GM23338 (cell line): Measurements from ENCODE around the gene MLLT10. TPM values are rescaled to one million over a fixed set of nuclear protein-coding genes. Genes with fewer than 3 reads are reported as not detected.

ENCODE experiments used
- ATAC-seq: fragments of 200-7000 bp; cut with Tn5 transposase; 3 replicates; pipeline ENCODE4 v1.9.1; 2020
- DNase-seq: peaks from one replicate; pipeline ENCODE4 v3.0.0-alpha.2; 2015; ENCODE audit warnings: low spot score
- H2AFZ ChIP-seq: fragments of 200-600 bp; sonication (generic); 2 replicates; pipeline ENCODE4 v1.8.0; 2016; ENCODE audit warnings: antibody characterized with exemption, mild to moderate bottlenecking, moderate library complexity
- H3F3A ChIP-seq: fragments of 200-600 bp; sonication (generic); replicated peaks from 2 replicates; pipeline ENCODE4 v1.8.0; 2017; ENCODE audit warnings: antibody characterized with exemption, mixed run types, low read depth
- H3K27ac ChIP-seq: fragments of 200-600 bp; sonication (generic); 2 replicates; pipeline ENCODE4 v1.6.1; 2016; ENCODE audit warnings: low read depth
- H3K27me3 ChIP-seq: fragments of 200-600 bp; sonication (generic); 2 replicates; pipeline ENCODE4 v1.8.0; 2016; ENCODE audit warnings: mild to moderate bottlenecking, mixed run types, moderate library complexity; ENCODE audit not compliant: insufficient read depth
- H3K36me3 ChIP-seq: fragments of 200-600 bp; sonication (generic); 2 replicates; pipeline ENCODE4 v1.8.0; 2016; ENCODE audit warnings: mild to moderate bottlenecking; ENCODE audit not compliant: insufficient read depth
- H3K4me1 ChIP-seq: fragments of 200-600 bp; sonication (generic); 2 replicates; pipeline ENCODE4 v1.8.0; 2016; ENCODE audit warnings: mild to moderate bottlenecking, moderate library complexity; ENCODE audit not compliant: insufficient read depth
- H3K4me2 ChIP-seq: fragments of 200-600 bp; sonication (generic); 2 replicates; pipeline ENCODE4 v1.7.1; 2017; ENCODE audit warnings: mixed run types
- H3K4me3 ChIP-seq: fragments of 200-600 bp; sonication (generic); 2 replicates; pipeline ENCODE4 v1.6.1; 2016; ENCODE audit warnings: mixed run types
- H3K79me2 ChIP-seq: fragments of 200-600 bp; sonication (generic); replicated peaks from 2 replicates; pipeline ENCODE4 v1.8.0; 2017; ENCODE audit warnings: mild to moderate bottlenecking; ENCODE audit not compliant: insufficient read depth
- H3K9me2 ChIP-seq: fragments of 200-600 bp; sonication (generic); 2 replicates; pipeline ENCODE4 v1.8.0; 2017; ENCODE audit not compliant: insufficient read depth
- H4K20me1 ChIP-seq: fragments of 200-600 bp; sonication (generic); replicated peaks from 2 replicates; pipeline ENCODE4 v1.8.0; 2017; ENCODE audit warnings: mild to moderate bottlenecking; ENCODE audit not compliant: insufficient read depth
- H3K27ac Mint-ChIP-seq: 2 replicates; pipeline ENCODE4 v1.8.0; 2020; ENCODE audit warnings: inconsistent platforms, mild to moderate bottlenecking, moderate library complexity, mixed read lengths
- H3K27me3 Mint-ChIP-seq: 3 replicates; pipeline ENCODE4 v1.8.0; 2022; ENCODE audit warnings: low read depth, mild to moderate bottlenecking, moderate library complexity, mixed read lengths, inconsistent platforms; ENCODE audit not compliant: insufficient read depth, poor library complexity
- H3K36me3 Mint-ChIP-seq: 3 replicates; pipeline ENCODE4 v1.8.0; 2021; ENCODE audit warnings: low read depth, mild to moderate bottlenecking, inconsistent platforms, moderate library complexity, mixed read lengths
- H3K4me1 Mint-ChIP-seq: 3 replicates; pipeline ENCODE4 v1.8.0; 2020; ENCODE audit warnings: mild to moderate bottlenecking, inconsistent platforms, mixed read lengths
- H3K4me3 Mint-ChIP-seq: 3 replicates; pipeline ENCODE4 v1.8.0; 2021; ENCODE audit warnings: moderate library complexity, mild to moderate bottlenecking, inconsistent platforms, mixed read lengths
- H3K9me3 Mint-ChIP-seq: 3 replicates; pipeline ENCODE4 v1.8.0; 2020; ENCODE audit warnings: moderate library complexity, mild to moderate bottlenecking, inconsistent platforms, mixed read lengths
- CREB1 ChIP-seq: fragments of 250-450 bp; sonication (Bioruptor Pico); IDR thresholded peaks from 2 replicates; pipeline ENCODE4 v1.5.0; 2020; ENCODE audit warnings: low read depth, mild to moderate bottlenecking, moderate library complexity
- EZH2 ChIP-seq: fragments of 200-600 bp; sonication (generic); IDR thresholded peaks from one replicate; pipeline ENCODE4 v1.8.0; 2017; ENCODE audit warnings: antibody characterized with exemption, mild to moderate bottlenecking, low read depth; ENCODE audit not compliant: unreplicated experiment
- EZH2phosphoT487 ChIP-seq: fragments of 200-600 bp; sonication (generic); IDR thresholded peaks from one replicate; pipeline ENCODE4 v1.8.1; 2018; ENCODE audit warnings: antibody characterized with exemption; ENCODE audit not compliant: unreplicated experiment
- JUNB ChIP-seq: IDR thresholded peaks from one replicate; pipeline ENCODE4 v1.6.1; 2016; ENCODE audit warnings: antibody characterized with exemption; ENCODE audit not compliant: unreplicated experiment
- NANOG ChIP-seq: IDR thresholded peaks from 2 replicates; pipeline ENCODE4 v1.6.1; 2016; ENCODE audit warnings: antibody characterized with exemption, borderline replicate concordance
- ZNF114 ChIP-seq: fragments of 250-450 bp; sonication (Bioruptor Pico); IDR thresholded peaks from 2 replicates; pipeline ENCODE4 v1.5.0; 2020; ENCODE audit warnings: mild to moderate bottlenecking, moderate library complexity
- polyA plus RNA-seq: library from polyadenylated mRNA; unstranded; fragments of >200 nt; fragmentation: Nextera tagmentation; extraction: Ambion mirVana; gene quantifications from 2 replicates; pipeline ENCODE4 v1.2.1, GENCODE V29; 2016
- total RNA-seq: library from RNA; depleted of rRNA; stranded (reverse); fragments of >200 nt; shearing (Covaris generic); gene quantifications from 2 replicates; pipeline ENCODE4 v1.2.3, GENCODE V29; 2014
- TF ChIP-seq, protein P1 (sequence below): IDR thresholded peaks from one replicate; pipeline ENCODE4 v1.6.1; 2018; ENCODE audit warnings: antibody characterized with exemption; ENCODE audit not compliant: unreplicated experiment
- TF ChIP-seq, protein P2 (sequence below), 2 experiments: fragments of 200-600 bp in 1 of 2; sonication (generic) in 1 of 2; conservative IDR thresholded peaks; 2 replicates each; pipeline versions ENCODE4 v1.5.1 to v1.6.1; 2016 to 2017; ENCODE audit warnings: antibody characterized with exemption in 2 of 2, low read depth in 2 of 2, mild to moderate bottlenecking in 2 of 2, moderate library complexity in 1 of 2
- TF ChIP-seq, protein P3 (sequence below): fragments of 250-450 bp; sonication (Bioruptor Pico); IDR thresholded peaks from 2 replicates; pipeline ENCODE4 v1.5.0; 2020; ENCODE audit warnings: mild to moderate bottlenecking, moderate library complexity
- TF ChIP-seq, protein P4 (sequence below): IDR thresholded peaks from 2 replicates; pipeline ENCODE4 v1.6.1; 2016; ENCODE audit warnings: antibody characterized with exemption

MLLT10 gene
- total and polyA plus RNA-seq, 2 experiments from 2014 or later = 28.8 to 55.4 TPM

DNA sequence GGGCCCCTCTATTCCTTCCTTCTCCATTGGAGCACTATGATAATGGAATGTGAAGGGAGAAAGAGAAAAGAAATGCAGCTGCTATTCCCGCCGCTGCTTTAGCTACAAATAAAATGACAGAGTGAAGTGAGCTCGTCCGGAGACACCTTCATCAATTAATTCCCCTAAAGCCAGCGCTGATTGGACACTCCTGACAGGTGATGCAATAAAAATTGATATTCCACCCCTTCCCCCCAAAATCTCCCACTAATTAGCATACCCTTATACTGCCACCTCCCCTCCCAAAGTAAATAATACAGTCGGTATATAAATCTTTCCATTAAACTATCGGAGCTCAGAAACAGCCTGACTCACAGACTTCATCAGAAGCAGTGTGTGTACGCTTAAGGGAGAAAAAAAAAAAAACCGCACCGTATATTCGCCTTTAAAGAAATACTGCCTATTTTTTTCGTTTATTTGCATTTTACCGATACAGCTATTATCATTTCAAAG, 15.8 kb upstream of the MLLT10 start:
- ATAC-seq (peak; percentile 11), DNase-seq (peak; percentile 53)
- H3K27ac Mint-ChIP-seq = no peak overlapping the region; the same call in 1 of the 2 replicates
- Histone ChIP-seq H3K4me3 (peak overlapping the region; percentile 63), H4K20me1 (no peaks in the 10 kb centered on the region; the same call in 1 of the 2 replicates), H3K9me2 (no peaks in the 10 kb centered on the region), H3K27ac (peak overlapping the region; percentile 50; the same call in 1 of the 2 replicates), H2AFZ (no peak overlapping the region), H3K27me3 (peaks cover 67% of the 10 kb centered on the region), H3K79me2 (peaks cover 5% of the 10 kb centered on the region; the same call in 1 of the 2 replicates), H3K4me1 (peaks cover 78% of the 10 kb centered on the region), H3K4me2 (peak overlapping the region; percentile 79), H3F3A (peaks cover 19% of the 10 kb centered on the region), H3K36me3 (no peaks in the 10 kb centered on the region)
- peak overlapping the region; percentile 89 for H3K4me3 Mint-ChIP-seq
- H3K9me3 Mint-ChIP-seq = no peaks in the 10 kb centered on the region; the same call in 2 of the 3 replicates
- peaks cover 48% of the 10 kb centered on the region for H3K27me3 Mint-ChIP-seq
- peaks cover 80% of the 10 kb centered on the region for H3K4me1 Mint-ChIP-seq
- no peak for TF ChIP-seq CREB1 (CRISPR knock-in tag)
- TF ChIP-seq, protein P1, sequence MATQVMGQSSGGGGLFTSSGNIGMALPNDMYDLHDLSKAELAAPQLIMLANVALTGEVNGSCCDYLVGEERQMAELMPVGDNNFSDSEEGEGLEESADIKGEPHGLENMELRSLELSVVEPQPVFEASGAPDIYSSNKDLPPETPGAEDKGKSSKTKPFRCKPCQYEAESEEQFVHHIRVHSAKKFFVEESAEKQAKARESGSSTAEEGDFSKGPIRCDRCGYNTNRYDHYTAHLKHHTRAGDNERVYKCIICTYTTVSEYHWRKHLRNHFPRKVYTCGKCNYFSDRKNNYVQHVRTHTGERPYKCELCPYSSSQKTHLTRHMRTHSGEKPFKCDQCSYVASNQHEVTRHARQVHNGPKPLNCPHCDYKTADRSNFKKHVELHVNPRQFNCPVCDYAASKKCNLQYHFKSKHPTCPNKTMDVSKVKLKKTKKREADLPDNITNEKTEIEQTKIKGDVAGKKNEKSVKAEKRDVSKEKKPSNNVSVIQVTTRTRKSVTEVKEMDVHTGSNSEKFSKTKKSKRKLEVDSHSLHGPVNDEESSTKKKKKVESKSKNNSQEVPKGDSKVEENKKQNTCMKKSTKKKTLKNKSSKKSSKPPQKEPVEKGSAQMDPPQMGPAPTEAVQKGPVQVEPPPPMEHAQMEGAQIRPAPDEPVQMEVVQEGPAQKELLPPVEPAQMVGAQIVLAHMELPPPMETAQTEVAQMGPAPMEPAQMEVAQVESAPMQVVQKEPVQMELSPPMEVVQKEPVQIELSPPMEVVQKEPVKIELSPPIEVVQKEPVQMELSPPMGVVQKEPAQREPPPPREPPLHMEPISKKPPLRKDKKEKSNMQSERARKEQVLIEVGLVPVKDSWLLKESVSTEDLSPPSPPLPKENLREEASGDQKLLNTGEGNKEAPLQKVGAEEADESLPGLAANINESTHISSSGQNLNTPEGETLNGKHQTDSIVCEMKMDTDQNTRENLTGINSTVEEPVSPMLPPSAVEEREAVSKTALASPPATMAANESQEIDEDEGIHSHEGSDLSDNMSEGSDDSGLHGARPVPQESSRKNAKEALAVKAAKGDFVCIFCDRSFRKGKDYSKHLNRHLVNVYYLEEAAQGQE = no peak
- TF ChIP-seq, protein P2, sequence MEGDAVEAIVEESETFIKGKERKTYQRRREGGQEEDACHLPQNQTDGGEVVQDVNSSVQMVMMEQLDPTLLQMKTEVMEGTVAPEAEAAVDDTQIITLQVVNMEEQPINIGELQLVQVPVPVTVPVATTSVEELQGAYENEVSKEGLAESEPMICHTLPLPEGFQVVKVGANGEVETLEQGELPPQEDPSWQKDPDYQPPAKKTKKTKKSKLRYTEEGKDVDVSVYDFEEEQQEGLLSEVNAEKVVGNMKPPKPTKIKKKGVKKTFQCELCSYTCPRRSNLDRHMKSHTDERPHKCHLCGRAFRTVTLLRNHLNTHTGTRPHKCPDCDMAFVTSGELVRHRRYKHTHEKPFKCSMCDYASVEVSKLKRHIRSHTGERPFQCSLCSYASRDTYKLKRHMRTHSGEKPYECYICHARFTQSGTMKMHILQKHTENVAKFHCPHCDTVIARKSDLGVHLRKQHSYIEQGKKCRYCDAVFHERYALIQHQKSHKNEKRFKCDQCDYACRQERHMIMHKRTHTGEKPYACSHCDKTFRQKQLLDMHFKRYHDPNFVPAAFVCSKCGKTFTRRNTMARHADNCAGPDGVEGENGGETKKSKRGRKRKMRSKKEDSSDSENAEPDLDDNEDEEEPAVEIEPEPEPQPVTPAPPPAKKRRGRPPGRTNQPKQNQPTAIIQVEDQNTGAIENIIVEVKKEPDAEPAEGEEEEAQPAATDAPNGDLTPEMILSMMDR (conservative IDR thresholded peaks at IDR 0.05; ENCODE audit: low read depth in 2 of 2) = no peak
- no peak for TF ChIP-seq NANOG
- TF ChIP-seq, protein P3, sequence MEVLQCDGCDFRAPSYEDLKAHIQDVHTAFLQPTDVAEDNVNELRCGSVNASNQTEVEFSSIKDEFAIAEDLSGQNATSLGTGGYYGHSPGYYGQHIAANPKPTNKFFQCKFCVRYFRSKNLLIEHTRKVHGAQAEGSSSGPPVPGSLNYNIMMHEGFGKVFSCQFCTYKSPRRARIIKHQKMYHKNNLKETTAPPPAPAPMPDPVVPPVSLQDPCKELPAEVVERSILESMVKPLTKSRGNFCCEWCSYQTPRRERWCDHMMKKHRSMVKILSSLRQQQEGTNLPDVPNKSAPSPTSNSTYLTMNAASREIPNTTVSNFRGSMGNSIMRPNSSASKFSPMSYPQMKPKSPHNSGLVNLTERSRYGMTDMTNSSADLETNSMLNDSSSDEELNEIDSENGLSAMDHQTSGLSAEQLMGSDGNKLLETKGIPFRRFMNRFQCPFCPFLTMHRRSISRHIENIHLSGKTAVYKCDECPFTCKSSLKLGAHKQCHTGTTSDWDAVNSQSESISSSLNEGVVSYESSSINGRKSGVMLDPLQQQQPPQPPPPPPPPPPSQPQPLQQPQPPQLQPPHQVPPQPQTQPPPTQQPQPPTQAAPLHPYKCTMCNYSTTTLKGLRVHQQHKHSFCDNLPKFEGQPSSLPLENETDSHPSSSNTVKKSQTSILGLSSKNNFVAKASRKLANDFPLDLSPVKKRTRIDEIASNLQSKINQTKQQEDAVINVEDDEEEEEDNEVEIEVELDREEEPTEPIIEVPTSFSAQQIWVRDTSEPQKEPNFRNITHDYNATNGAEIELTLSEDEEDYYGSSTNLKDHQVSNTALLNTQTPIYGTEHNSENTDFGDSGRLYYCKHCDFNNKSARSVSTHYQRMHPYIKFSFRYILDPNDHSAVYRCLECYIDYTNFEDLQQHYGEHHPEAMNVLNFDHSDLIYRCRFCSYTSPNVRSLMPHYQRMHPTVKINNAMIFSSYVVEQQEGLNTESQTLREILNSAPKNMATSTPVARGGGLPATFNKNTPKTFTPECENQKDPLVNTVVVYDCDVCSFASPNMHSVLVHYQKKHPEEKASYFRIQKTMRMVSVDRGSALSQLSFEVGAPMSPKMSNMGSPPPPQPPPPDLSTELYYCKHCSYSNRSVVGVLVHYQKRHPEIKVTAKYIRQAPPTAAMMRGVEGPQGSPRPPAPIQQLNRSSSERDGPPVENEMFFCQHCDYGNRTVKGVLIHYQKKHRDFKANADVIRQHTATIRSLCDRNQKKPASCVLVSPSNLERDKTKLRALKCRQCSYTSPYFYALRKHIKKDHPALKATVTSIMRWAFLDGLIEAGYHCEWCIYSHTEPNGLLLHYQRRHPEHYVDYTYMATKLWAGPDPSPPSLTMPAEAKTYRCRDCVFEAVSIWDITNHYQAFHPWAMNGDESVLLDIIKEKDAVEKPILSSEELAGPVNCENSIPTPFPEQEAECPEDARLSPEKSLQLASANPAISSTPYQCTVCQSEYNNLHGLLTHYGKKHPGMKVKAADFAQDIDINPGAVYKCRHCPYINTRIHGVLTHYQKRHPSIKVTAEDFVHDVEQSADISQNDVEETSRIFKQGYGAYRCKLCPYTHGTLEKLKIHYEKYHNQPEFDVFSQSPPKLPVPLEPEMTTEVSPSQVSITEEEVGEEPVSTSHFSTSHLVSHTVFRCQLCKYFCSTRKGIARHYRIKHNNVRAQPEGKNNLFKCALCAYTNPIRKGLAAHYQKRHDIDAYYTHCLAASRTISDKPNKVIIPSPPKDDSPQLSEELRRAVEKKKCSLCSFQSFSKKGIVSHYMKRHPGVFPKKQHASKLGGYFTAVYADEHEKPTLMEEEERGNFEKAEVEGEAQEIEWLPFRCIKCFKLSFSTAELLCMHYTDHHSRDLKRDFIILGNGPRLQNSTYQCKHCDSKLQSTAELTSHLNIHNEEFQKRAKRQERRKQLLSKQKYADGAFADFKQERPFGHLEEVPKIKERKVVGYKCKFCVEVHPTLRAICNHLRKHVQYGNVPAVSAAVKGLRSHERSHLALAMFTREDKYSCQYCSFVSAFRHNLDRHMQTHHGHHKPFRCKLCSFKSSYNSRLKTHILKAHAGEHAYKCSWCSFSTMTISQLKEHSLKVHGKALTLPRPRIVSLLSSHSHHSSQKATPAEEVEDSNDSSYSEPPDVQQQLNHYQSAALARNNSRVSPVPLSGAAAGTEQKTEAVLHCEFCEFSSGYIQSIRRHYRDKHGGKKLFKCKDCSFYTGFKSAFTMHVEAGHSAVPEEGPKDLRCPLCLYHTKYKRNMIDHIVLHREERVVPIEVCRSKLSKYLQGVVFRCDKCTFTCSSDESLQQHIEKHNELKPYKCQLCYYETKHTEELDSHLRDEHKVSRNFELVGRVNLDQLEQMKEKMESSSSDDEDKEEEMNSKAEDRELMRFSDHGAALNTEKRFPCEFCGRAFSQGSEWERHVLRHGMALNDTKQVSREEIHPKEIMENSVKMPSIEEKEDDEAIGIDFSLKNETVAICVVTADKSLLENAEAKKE (CRISPR knock-in tag) = no peak
- TF ChIP-seq ZNF114 = no peak
- no peak for TF ChIP-seq EZH2
- no peak for TF ChIP-seq JUNB
- TF ChIP-seq EZH2phosphoT487 = no peak
- TF ChIP-seq, protein P4, sequence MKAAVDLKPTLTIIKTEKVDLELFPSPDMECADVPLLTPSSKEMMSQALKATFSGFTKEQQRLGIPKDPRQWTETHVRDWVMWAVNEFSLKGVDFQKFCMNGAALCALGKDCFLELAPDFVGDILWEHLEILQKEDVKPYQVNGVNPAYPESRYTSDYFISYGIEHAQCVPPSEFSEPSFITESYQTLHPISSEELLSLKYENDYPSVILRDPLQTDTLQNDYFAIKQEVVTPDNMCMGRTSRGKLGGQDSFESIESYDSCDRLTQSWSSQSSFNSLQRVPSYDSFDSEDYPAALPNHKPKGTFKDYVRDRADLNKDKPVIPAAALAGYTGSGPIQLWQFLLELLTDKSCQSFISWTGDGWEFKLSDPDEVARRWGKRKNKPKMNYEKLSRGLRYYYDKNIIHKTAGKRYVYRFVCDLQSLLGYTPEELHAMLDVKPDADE = no peak
- H3K36me3 Mint-ChIP-seq = no peaks in the 10 kb centered on the region
